Inflammatory macrophage treated with lipopolysaccharide for 4 hours (primary cell): ENCODE measurements around the gene STX18.
"Not testable (repeated sequence)": the region's sequence is repeated elsewhere in the genome, so short reads cannot be mapped to it uniquely, and the experiment has no call there.

Source experiments
- DNase-seq: peaks from one replicate; pipeline ENCODE4 v3.0.0-alpha.2; 2020

STX18 gene

GRCh38 chr4:4506961-4507360, 34.9 kb downstream of the STX18 start:
- DNase-seq: no peak

- not testable (repeated sequence) for DNase-seq
These were observed 36.6 kb downstream of the STX18 start for GRCh38 chr4:4505211-4505610.

DNA sequence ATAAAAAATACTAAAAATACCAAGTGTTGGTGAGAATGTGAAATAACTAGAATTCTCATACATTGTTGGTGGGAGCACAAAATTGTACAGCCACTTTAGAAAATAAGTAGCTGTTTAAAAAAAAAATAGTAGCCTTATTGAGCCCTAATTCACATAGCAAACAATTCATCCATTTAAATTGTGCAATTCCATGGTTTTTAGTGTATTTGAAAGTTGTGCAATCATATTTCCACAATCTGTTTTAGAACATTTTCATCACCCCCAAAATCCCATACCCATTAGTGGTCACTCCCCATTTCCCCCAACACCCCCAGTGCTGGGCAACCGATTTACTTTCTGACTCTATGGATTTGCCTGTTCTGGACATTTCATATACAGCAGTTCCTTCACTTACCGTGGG, 37.1 kb downstream of the STX18 start:
- DNase-seq: no peak

GRCh38 chr4:4502694-4503311, 39.0 kb downstream of the STX18 start:
- DNase-seq: peak; percentile 78

GRCh38 chr4:4501679-4502078, 40.2 kb downstream of the STX18 start:
- DNase-seq: no peak

- DNase-seq: no peak
These were observed 42.3 kb downstream of the STX18 start for GRCh38 chr4:4499438-4500123.

DNA sequence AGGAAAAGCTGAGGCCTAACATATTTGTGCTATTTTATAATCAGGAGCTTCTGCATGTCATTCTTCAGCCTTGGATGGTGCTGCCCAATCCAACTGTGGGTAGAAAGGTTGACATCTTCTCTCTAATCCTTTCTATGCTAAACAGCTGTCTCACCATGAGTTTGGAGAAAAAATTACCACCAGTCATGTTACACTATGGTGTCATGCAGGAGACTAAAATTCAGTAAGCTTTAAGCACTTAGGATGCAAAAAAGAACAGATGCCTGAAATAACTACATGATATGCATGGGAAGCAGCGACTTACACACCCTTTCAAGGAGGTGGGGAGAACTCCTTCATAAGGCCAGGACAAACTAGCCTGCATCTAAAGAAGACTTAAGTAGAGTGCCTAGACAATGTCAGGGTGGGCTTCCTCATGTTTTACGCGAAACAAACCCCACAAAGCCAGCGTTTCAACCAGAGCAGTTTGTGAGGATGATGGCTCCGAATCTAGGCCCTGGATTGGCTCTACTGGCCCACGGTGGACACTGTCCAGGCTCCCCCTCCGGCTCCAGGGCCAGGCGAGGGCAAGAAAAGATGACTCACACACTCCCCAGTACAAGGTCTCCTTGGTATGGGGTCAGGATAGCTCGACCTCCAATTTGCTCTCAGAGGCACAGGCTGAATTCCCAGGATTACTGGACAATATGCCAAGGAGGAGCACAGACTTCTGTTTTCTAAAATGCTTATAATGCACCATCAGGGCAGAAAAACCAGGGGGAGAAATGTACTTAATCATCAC, 45.1 kb downstream of the STX18 start:
- DNase-seq: no peak

DNA sequence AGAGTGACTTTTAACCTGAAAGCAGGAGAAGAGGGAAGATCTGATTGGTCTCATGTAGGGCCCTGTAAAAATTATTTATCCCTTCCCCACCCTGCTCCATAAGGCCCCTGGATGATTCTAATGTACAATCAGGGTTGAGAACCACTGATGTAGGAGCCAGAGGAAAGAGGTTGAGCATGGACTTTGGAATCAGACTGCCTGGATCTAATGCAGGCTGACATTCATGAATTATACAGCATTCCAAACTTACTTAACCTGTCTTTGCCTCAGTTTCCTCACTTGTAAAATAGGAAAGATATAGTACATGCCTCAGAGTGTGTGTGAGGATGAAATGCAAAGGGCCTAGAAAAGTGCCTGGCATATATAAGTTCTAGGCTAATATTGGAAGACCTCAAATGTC, 47.0 kb downstream of the STX18 start:
- DNase-seq: no peak

DNA sequence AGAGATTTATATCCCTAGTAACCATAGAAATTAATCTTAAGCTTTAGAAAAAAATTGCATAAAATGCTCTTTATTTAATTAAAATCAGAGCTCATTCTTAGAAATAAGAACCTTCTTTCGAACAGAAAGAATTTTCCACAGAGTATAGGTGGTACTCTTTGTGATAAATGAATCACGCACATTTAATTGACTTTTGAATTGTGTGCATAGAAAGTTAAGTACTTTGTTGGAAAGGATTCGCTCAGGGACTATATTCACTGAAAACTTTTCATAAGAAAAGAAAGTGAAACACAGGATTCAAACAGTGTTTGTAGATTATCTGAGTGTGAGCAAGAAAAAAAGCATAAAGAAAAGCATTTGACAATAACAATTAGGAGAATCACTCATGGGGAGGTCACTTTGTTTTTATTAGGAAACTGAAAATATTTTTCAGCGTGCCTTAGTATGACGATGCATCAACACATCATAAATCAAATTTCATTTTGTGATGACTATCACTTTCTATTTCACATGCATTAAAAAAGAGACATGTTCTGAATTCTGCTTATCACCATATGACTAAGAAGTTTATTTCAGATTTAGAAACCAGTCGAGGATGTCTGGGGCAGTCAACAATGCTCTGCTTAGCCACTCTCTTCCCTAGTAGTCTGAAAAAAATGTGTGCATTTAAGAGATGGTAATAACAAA, 49.5 kb downstream of the STX18 start:
- DNase-seq: peak; percentile 90

DNA sequence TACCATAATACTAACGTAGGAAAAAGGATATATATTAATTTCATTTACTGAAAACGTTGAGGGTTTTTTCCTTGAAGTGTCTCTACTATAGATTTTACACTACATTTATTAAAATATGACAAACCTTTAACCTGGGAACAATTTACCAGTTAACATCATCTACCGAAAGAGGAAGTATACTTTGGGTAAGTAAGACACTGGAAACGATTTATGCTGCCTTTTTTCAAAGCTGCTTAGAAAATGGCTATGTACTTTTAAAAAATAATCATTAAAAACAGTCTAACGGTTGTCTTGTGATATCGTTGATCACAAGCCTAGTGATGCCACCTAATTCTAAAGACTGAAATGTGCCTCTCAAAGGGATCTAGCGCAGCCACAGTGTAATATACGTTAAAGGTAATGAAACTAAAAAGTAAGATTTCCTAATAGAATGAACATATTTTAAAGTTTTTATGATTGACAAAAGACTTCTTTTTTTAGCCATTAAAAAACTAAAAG, 50.4 kb downstream of the STX18 start:
- peak; percentile 33 for DNase-seq

DNA sequence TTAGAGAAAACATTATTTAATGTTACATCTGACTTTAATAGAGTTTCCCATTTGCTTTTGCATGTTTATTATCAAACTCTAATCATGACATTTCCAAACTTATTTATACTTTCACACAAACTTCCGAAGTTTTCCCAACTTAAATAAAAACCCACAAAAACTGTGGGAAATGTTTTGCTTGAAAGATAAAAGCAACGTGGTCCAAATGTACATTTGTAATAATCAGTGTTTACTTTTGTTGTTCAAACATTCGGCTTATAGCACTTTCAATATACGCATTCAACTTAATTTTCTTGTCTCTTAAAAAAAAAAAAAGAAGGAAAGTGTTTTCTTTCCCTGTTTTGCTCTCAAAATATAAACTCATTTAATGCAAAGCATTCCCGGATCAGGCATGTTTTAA, 51.0 kb downstream of the STX18 start:
- no peak for DNase-seq

DNA sequence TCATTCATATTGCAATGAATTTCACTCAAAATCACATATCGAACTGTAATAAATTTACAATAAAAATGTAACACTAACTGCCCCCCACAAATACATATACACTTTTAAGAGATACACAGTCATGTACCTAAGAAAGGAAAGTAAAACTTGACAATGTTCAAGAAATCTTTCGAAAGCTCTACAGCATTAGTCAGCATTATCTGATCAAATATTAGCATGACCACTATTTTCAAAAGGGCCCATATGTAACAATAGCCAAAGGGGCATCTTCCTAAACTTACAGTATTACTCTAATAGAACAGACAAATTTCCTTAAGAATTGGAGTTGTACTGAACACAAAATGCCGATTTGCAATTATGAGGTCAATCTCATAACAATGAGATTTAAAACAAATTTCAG, 51.8 kb downstream of the STX18 start:
- peak; percentile 68 for DNase-seq

- peak; percentile 80 for DNase-seq
These were observed 53.1 kb downstream of the STX18 start for GRCh38 chr4:4488405-4489404.

- DNase-seq: no peak
These were observed 54.9 kb downstream of the STX18 start for GRCh38 chr4:4486969-4487368.

GRCh38 chr4:4485806-4486205, 56.0 kb downstream of the STX18 start:
- no peak for DNase-seq

DNA sequence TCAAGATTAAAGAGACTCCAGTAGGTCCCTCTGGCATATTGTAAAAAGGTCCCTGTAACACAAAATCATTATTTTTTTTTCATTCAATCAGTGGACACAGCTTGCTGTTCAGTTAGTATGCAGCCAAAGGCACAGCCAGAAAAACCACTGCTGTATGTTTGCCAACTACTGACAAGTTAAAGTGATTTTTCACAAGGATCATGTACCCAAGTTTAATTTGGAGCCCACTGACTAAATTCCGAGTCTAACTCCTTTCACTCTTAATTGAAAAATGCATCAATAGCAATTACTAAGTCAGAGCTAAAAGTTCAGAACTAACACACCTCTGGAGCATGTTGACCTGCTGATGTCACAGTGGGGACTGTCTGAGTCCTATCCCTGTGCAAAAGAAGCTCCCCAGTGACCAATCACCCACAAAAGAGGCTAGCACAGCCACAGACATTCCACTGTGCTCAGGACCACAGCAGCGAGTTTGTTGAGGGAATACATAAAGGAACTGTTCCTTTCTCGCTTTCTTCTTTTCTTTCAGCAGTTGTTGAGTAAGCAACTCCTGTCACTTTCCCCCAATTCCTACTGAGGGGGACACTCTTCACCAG, 60.4 kb downstream of the STX18 start:
- no peak for DNase-seq

DNA sequence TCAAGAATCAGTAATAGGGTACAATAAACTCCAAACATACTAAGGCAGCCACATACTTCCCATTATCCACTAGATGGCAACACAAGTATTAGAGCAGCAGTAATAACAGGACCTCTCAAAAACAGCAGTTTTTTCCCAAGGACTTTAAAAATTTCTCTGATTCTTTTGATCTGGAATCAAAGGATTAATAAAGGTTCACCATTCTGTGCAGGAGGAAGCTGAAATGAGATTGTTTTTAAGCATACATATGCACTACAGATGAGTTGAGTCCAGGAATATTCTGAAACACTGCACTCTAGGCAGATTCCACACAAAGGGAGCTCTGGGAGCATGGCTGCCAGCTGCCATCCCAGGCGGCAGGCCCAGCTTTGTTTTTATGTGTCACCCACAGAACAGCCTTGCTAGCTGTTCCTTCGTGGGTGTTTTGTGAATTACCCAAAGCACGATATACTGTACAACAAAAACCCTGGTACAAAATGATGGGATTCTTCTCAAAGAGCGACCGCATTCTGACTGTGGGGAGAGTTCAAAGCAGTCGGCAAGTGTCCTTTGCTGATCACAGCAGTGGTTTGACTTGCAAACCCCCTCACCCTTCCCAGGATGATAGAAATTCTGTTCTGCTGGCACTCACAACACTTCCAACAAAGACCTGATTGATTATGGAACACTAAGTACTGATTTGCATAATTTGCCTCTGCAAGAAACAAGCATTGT, 61.0 kb downstream of the STX18 start:
- no peak for DNase-seq

DNA sequence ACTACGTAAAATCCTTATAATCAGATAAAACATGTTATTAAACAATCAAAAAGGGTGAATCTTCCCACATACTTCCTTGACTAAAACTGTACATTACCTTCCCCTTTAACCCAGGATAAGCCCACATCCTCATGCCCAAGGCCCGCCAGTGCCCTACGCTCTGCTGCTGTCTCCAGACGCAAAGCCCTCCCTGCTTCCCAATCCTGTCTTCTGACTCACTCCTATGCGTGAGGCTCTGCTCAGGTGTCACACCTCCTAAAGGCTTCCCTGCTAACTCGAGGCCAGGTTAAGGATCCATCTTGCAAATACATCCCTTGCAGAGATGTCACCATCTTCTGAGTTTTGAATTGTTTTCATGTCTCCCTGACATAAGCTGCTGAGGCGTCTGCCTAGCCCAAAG, 61.6 kb downstream of the STX18 start:
- no peak for DNase-seq

- DNase-seq: no peak
These were observed 62.5 kb downstream of the STX18 start for GRCh38 chr4:4479366-4479765.

GRCh38 chr4:4477796-4478195, 64.1 kb downstream of the STX18 start:
- no peak for DNase-seq

- no peak for DNase-seq
These were observed 64.5 kb downstream of the STX18 start for GRCh38 chr4:4477391-4477790.
